Fibroblast of skin of right biceps (primary cell): ENCODE measurements around the gene NME3.

Source experiments
- DNase-seq: peaks from one replicate; pipeline ENCODE4 v3.0.0-alpha.2; 2013

NME3 gene

DNA sequence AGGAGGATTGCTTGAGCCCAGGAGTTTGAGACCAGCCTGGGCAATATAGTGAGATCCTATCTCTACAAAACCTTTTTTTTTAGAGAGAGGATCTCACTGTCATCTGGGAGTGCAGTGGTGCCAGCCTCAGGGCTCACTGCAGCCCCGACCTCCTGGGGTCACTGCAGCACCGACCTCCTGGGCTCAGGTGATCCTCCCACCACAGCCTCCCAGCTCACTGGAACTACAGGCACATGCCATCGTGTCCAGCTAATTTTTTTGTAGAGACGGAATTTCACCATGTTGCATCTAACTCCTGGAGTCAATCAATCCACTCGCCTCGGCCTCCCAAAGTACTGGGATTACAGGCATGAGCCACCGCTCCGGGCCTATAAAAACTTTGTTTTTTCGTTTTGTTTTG, 50.0 kb downstream of the NME3 start:
- DNase-seq, result no peak
